Measurements from ENCODE around the gene ARHGAP6.
A peak's percentile ranks its signal among the peaks of the same experiment; 100 is the strongest.
"Not testable (repeated sequence)": the region's sequence is repeated elsewhere in the genome, so short reads cannot be mapped to it uniquely, and the experiment has no call there.

ARHGAP6 gene

DNA sequence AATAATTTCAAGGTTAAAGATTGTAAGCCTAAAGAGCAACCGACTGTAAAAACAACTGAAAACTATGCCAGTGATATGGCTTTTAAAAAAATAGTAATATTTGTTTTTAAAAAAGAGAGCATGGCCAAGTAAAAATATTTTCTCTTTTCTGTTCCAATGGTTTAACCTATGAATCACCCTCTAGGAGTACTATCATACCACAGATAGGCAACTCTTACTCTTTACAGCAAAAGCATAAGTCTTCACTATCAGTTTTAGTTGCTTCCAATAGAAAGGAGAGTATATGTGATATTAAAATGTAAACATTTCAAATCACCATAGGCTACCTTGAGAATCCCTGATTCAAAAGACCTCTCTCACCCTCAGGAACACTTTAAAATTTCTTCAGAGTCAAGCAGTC is 269.9 kb downstream of the ARHGAP6 start:
- DNase-seq (ENCODE audit: low read depth, low spot score): no peak

DNA sequence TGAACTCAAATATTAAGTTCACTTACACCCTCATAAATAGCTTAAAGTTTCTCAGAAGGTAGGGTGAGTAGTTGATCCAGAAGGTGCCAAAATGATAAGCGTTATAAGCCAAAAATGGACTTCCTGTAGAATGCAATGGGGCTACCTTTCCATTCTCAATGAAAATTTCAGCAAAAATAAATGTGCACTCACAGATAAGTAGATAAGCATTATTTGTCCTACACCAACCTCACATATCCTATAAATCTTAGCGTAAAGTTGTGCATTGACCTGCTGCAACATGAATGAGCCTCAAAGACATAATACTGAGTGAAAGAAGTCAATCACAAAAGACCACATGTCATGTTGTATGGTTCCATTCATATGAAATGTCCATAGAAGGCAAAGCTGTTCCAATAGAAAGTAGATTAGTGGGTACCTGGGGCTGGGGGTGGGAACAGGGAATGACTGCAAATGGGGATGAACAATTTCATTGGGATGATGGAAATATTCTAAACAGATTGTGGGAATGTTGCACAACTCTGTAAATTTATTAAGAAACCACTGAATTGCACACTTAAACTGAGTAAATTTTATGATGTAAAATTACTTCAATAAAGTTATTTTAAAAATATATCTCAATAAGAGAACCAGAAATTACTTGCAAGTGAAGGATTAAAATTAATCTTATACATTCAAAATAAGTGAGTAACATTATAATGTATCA is 271.6 kb downstream of the ARHGAP6 start:
- no peak for DNase-seq (ENCODE audit: low read depth, low spot score)

DNA sequence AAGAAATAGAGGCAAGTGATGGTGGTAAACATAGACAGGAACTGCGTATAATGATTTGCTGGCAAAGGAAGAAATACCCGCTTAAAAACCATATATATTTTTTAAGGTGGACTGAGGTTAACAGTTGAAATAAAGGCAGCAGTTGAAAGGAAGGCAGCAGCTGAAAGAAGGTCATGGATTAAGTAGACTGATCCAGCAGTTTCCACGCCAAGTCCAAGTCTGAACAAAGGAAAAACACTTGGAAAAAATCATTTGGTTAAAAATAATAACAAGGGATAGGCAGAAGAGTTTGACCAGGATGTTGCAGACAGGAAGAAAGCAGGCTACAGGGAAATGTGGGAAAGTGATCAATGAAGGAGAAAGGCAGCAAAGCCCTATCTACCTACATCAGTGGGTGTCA is 278.9 kb downstream of the ARHGAP6 start:
- DNase-seq (ENCODE audit: low read depth, low spot score): no peak

DNA sequence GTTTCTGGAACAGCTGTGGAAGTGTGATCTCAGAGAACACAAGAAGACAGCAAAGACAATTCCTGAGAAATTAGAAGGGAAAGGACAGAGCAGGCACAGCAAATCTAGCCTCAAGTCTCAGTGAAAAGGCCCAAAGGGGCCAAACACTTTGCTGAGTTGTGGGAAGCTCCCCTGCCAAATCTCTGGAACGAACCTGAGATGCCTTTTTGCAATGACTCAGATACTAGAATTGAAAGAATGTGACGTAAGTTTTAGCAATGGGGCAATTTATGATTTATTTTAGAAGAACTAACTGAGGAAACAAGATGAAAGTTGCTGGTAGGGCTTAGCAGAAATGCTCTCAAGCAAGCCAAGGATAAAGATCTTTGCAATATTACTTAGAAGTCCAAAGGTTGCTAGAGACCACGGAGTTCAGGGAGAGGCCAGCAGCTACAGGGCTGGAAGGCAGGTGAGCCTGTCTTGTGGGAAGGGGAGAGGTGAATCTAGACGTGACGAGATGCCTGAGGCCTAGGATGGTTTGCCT is 279.7 kb downstream of the ARHGAP6 start:
- DNase-seq (ENCODE audit: low read depth, low spot score): no peak

DNA sequence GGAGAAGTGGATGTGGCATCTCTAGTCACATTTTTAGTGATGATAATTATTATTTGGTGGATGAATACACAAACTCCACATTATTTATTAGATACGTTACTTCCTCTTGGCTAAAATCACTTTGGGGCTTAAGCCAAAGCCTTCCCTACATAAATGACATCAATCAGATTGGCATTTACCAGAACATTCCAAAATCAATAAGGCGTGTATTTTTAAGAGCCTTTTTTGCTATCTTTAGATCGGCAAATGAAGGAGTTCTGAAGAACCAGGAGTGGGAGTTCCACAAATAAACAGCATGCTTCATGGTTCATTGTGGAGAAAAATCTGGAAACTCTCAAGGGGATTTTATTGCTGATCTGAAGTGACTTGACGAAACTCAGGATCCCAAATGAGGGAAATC is 282.8 kb downstream of the ARHGAP6 start:
- DNase-seq (ENCODE audit: low read depth, low spot score): no peak

DNA sequence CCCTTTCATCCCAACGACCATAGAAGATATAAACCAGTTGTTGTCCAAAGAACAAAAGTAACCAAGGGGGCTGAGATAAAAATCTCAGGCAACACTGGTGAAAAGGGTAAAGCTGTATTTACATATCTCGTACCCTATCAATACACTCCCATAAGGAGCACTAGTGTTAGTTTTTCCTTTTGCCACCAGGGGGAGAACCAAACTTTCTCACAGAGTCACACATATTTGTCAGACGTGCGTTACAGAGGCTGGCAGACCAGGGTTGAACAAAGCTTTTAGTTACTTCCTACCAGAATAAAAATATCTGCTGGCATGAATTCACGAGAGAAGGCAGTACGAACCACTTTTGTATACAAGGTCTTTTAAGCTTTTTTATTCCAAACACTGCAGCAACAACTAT is 284.3 kb downstream of the ARHGAP6 start:
- DNase-seq (ENCODE audit: low read depth, low spot score): peak; percentile 2

DNA sequence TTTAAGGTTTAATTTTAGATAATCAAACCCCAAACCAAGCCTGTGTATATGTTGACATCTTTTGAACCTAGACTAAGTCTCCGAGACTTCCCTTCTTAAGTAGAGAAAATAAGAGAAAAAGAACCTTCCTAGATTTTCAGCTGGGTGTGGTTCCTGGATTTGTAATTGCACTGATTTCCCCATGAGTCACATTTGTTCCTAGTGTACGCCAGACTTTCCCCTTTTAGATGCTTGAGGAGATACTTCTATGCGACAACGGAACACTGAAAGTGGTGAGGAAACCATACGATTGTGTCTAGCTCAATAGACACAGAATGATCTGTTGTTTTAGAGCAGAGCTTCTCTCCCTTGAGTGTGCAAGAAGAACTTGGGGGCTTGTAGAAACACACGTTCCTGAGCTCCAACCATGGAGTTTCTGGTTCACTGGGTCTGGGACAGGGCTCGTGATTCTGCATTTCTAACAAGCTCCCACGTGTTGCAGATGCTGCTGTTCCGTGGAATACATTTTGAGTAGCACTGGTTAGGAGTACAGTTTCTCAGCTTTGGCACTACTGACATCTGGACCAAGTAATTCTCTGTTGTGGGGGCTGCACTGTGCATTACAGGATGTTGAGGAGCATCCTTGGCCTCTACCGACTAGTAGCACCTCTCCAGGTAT is 285.4 kb downstream of the ARHGAP6 start:
- DNase-seq (ENCODE audit: low read depth, low spot score): no peak

DNA sequence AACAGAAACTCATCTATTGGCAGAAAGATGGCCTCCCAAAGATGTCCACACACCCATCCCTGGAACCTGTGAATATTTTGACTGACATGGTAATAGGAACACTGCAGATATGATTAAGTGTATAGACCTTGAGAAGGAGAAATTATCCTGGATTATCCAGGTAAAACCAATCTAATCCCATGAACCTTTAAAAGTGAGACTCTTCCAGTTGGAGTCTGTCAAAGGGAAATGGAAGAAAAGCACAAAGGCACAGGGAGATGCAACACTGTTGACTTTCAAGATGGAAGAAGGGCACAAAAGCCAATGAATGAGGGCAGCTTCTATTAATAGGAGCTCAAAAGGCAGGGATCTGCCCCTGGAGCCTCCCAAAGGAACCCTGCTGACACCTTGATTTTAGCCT is 289.6 kb downstream of the ARHGAP6 start:
- no peak for DNase-seq (ENCODE audit: low read depth, low spot score)

DNA sequence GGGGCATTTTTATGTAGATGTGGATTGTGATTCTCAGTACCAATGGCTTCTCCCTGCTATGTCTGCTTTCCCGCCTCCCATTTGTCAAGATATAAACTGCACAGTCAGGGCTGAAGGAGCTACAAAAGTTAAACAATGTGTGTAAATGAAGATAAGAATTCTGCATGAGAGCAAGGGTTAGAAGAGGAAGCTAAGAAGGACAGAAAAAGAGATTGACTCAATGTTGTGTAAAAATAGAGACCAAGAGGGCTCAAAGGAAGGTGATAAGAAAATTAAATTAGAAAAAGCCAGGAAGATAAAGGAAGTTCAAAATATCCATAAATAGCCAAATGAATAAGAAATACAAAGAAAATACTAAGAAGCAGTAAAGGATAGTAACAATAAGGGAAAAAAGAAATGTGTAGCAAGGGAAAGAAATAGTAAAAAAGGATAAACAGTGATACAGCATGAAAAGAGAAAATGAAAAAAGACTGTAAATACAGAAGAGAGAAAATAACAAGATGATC is 290.1 kb downstream of the ARHGAP6 start:
- DNase-seq (ENCODE audit: low read depth, low spot score): no peak

DNA sequence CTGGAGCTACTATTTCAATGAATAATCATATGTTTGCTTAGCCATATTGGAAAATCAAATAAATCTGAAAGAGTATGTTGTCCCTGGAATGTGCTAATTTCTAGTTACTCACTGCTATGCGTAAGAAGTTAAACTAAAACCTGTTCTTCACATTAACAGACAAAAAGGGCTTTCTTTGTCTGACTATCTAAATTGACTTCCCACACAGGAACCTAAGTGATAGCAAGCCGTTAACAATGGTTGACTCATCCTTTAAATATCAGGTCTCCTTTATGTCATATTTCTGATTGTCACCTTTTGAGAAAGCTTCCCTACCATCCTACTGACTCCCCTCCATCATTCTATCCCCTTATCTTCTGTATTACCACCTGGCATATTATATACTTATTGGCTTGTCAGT is 291.1 kb downstream of the ARHGAP6 start:
- DNase-seq (ENCODE audit: low read depth, low spot score): no peak

DNA sequence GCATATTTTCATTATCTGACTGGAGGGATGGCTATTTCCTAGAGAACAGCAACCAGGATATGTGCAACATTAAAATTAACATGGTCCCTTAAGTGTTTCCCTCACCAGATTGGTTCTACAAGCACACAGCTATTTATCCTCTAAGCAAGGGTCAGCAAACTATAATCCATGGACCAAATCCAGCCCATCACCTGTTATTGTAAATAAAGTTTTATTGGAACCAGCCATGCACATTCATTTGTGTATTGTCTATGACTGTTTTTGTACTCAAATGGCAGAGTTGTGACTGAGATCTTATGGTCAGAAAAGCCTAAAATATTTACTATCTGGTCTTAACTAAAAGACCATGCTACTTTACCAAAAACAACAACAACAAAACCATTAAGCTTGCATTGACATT is 294.6 kb downstream of the ARHGAP6 start:
- no peak for DNase-seq (ENCODE audit: low read depth, low spot score)

DNA sequence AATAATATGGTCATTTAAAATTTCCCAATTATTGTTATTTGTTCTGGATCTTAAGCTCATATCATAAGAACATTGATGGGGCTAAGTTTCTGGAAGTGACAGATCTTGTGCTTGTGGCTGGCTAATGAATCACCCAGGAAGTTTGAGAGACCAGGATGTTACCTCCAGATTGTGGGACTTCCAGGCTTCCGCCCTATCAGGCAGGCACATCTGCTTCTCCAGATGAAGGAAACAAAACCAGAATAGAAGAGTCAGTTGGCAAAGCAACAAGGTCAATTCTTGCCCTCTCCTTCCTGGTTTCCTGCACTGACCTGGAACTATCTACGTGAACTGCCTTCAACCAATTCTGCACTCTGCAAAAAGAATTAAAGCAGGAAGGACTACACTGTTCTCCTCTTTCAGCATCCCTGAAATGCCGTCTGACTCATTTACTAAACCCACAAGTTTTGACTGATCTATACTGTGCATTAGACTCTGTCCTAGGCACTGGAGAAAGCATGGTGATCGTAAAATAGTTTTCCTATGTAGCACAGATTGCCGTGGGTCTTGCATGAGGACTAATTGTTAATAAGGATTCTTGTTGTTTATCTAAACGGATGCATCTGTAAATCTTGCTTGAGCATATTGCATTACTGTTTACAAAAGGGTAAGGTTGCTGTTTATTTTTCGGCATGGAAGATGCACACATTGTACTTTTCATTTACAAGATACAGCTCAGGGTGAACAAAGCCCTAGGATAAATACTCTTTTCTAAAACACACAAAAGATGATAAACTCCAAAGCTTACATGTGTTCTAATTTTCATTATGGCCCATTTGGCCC is 297.9 kb downstream of the ARHGAP6 start:
- DNase-seq (ENCODE audit: low read depth, low spot score): no peak

DNA sequence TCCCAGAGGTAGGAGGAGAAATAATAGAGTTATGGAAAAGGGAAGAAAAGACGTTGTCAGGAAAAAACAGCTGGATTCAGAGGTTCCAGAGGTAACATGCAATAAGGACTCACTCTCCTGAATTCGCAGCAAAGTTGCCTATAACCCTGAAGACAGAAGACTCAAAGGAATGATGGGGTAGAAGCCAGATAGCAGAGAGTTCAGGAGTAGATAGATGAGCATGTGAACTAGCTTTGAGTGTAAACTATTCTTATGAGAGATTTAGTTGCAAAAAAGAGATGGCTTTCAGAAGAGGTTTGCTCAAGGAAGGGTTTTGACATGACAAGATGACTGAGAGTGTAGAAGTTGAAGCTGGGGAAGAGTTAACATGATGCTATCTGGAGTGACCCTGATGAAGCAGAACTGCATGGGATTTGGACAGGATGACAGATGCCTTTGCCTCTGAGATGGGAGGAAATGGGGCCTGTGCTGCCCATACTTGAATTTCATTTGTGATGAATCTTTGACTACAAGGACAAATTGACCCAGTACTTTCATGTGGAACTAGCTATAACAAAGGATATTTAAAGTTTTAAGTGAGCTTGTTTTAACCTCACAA is 298.6 kb downstream of the ARHGAP6 start:
- DNase-seq (ENCODE audit: low read depth, low spot score): no peak

DNA sequence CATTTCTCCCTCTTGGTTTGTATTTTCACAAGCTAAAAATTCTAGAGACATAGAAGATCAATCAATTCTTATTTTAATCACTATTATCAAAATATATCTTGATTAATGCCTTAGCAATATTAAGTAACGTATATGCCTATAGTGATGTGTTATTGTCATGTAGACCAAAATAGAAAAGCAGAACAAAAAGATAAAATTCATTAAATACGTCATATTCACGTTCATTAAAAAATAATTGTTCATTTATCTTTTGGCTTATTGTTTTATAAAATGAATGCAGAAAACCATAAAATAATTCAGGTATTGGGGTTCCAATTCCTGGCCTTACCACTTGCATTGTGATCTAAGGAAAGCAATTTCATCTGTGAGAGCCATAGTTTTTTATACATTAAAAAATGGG is 300.3 kb downstream of the ARHGAP6 start:
- DNase-seq (ENCODE audit: low read depth, low spot score): no peak

DNA sequence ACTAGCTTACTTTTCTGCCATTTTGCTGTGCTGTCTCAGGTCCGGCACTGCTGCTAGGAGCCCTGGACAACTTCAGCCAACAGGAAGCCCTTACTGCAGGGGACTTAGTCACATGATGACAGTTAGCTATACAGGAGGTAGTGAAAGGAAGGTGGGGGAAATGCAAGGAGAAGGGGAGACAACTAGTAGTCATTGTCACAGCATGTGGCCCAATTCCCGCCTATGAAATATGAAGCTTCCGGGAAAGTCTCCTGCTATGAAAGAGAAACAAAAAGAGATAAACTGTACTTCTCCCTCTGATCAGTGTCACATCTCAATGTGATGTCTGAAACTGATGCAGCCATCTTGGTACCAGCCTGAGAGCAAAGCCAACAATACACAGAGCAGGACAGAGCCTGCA is 300.9 kb downstream of the ARHGAP6 start:
- DNase-seq (ENCODE audit: low read depth, low spot score): no peak

DNA sequence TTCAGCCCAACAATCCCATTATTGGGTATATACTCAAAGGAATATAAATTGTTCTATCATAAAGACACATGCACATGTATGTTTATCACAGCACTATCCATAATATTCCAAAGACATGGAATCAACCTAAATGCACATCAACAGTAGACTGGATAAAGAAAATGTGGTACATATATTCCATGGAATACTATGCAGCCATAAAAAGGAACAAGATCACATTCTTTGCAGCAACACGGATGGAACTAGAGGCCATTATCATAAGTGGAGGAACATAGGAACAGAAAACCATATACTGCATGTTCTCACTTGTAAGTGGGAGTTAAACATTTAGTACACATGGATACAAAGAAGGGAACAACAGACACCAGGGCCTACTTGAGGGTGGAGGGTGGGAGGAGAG is 301.9 kb downstream of the ARHGAP6 start:
- not testable (repeated sequence) for DNase-seq (ENCODE audit: low read depth, low spot score)

DNA sequence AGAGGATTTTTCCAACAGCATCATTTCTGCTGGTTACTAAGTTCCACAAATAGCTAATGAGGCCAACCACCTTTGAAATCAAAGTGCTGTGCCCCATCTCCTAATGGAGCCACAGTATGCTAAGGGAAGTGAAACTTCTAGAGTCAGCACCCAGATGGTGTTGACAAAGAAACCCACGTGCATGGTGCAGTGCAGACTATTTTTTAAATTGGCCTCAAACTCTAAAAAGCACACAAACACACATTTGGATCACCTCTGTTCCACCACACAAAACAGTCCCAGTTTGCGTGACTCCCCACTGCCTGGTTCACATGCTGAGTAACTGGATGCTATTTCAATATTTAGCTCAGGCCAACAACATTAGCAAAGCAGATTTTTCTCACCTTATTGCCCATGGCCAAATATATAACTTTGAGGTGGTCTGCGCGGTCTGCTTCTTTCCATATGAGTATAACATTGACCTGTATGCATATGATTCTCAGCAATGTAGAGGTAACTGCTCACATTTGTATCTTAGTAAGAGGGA is 302.6 kb downstream of the ARHGAP6 start:
- DNase-seq (ENCODE audit: low read depth, low spot score): no peak

DNA sequence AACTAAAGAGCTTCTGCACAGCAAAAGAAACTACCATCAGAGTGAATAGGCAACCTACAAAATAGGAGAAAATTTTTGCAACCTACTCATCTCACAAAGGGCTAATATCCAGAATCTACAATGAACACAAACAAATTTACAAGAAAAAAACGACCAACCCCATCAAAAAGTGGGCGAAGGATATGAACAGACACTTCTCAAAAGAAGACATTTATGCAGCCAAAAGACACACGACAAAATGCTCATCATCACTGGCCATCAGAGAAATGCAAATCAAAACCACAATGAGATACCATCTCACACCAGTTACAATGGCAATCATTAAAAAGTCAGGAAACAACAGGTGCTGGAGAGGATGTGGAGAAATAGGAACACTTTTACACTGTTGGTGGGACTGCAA is 304.1 kb downstream of the ARHGAP6 start:
- not testable (repeated sequence) for DNase-seq (ENCODE audit: low read depth, low spot score)

DNA sequence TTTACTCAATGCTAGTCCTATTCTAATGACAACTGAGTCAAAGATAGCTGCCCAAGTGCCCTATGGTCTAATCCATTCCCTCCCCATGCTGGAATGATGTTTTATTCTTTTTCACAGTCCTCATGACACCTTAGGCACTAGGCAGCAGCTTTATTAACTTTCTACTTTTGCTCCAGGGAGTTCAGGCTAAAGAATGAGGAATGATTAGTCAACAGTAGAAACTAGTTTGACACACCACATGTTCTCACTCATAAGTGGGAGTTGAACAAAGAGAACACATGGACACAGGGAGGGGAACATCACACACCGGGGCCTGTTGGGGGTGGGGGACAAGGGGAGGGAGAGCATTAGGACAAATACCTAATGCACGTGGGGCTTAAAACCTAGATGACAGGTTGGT is 309.8 kb downstream of the ARHGAP6 start:
- not testable (repeated sequence) for DNase-seq (ENCODE audit: low read depth, low spot score)

DNA sequence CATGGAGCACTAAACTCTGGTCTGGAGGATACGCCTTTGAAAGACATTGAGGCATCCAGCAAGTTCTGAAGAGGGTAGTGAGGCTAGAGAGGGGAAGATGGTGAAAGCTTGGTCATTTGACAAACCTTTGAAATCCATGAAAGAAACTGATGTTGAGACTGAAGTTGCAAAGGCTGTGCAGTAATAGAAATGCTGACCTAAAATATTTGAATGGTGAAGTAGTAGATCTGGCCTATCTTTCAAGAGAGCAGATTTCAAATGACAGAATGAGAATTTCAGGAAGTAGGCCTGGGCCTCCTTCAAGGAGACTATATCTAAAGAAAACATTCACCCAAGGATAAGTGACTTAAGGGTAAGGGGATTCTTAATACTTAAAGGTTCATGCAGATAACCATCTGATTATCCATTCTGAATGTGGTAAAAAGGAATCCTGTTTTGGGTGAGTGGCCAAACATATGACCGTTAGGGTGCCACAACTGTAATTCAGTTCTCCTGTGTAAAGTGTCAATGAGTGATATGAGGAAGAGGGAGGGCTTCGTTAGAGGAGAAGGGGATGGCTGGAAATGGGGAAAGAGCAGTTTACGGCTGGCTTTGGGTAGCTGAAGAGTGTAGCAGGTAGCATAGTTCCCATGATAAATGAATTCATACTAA is 310.3 kb downstream of the ARHGAP6 start:
- no peak for DNase-seq (ENCODE audit: low read depth, low spot score)

DNA sequence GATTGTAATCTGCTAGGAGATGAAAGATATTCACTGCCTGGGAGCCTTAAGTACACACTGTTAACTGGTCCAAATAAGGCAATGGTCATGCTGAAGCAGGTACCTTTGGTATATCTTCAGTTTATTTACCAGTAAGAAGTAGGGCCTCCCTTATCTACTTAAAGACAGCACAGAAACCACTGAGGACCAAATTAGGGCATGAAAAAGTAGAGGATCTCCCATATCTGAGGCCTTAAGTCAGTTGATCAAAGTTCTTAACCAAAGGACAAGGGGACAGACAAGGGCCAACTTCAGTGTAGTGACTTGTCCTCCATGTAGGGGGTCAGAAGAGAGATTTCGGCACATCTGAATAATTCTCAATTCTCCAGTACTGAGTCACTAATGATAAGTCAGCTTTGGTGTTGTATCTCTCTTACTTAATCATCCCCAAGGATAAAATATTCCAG is 313.4 kb downstream of the ARHGAP6 start:
- no peak for DNase-seq (ENCODE audit: low read depth, low spot score)
